ENCODE results near the gene TBRG4. TPM values are rescaled to one million over a fixed set of nuclear protein-coding genes. Genes with fewer than 3 reads are reported as not detected.

The TBRG4 gene
- total RNA-seq, 1 experiment from 2014 or later = 127 TPM

DNA sequence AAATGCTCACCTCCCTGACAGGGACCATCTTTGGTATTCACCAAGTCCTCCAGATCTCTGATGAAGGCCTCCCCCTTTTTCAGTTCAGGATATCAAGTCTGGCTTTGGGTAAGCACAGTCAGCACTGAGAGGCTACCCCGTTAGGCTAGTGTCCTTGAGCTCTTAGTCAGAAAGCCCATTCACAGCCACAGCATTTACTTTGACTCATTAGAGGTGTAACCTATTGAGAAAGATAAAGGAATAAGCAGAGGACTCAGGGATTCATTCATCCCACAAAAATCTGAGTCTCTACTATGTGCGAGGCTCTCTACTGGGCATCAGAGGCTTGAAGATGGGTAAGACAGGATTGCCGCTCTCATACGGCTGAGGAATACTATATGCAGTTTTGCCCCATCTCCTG lies 32.1 kb upstream of the TBRG4 start:
- H3K9me3 Mint-ChIP-seq = no peaks in the 10 kb centered on the region; a peak in 1 of 5 replicates
- WGBS (ENCODE audit: extremely low coverage, insufficient read length, low lambda C conversion rate) = no CpG with 5 or more reads among the region's 4 CpGs
- H3T11ph ChIP-seq (ENCODE audit: low read length) = no peak overlapping the region
- no peak overlapping the region for H2BK12ac ChIP-seq (ENCODE audit: insufficient read length, low read depth, low read length)
- no peak for DNase-seq
- no peak overlapping the region for H3K14ac ChIP-seq (ENCODE audit: insufficient read depth, low read length)
- H2BK120ac ChIP-seq (ENCODE audit: low read depth, low read length, poor library complexity, severe bottlenecking) = no peak overlapping the region
- no peaks in the 10 kb centered on the region for H3K23me2 ChIP-seq (ENCODE audit: insufficient read length, low read depth, low read length, poor library complexity, severe bottlenecking)
- H3K4me1 Mint-ChIP-seq = peaks cover 0 to 5% of the 10 kb centered on the region in 2 experiments; a peak in 2 of 4 replicates
- no peak overlapping the region for H3K4me3 Mint-ChIP-seq
- H3K27ac Mint-ChIP-seq = no peak overlapping the region
- H3K23ac ChIP-seq (ENCODE audit: insufficient read length, low read depth, low read length) = no peak overlapping the region
- no peak overlapping the region for H2BK5ac ChIP-seq (ENCODE audit: insufficient read length, low read length)
- H4K5ac ChIP-seq (ENCODE audit: insufficient read length, low read depth, low read length) = no peak overlapping the region
- no peak overlapping the region for H2AK5ac ChIP-seq (ENCODE audit: insufficient read length, low read length)
- no peak overlapping the region for H2AFZ ChIP-seq (ENCODE audit: low read length)
- H3K9ac ChIP-seq (ENCODE audit: extremely low read depth, insufficient read length, low read length) = no peak overlapping the region
- H3K4me2 ChIP-seq (ENCODE audit: insufficient read depth, insufficient read length, low read length) = no peak overlapping the region
- no peak overlapping the region for H3K27ac ChIP-seq (ENCODE audit: insufficient read length, low read depth, low read length)
- no peaks in the 10 kb centered on the region for H3K9me3 ChIP-seq (ENCODE audit: control insufficient read depth, low read depth, low read length)
- no peak overlapping the region for H3K56ac ChIP-seq (ENCODE audit: insufficient read length, low read depth, low read length)
- no peaks in the 10 kb centered on the region for H3K27me3 ChIP-seq (ENCODE audit: insufficient read depth, low read length)
- H4K8ac ChIP-seq (replicated peaks; ENCODE audit: insufficient read length, low read depth, low read length) = no peak overlapping the region
- H2BK15ac ChIP-seq (ENCODE audit: low read depth, low read length) = no peak overlapping the region
- no peak overlapping the region for H3K4ac ChIP-seq (ENCODE audit: low read depth, low read length)
- H3K4me1 ChIP-seq (ENCODE audit: insufficient read depth, low read length) = peaks cover 2% of the 10 kb centered on the region; the same call in 1 of the 2 replicates
- no peaks in the 10 kb centered on the region for H3K79me2 ChIP-seq (ENCODE audit: insufficient read depth, low read length)
- TF ChIP-seq, protein P1, sequence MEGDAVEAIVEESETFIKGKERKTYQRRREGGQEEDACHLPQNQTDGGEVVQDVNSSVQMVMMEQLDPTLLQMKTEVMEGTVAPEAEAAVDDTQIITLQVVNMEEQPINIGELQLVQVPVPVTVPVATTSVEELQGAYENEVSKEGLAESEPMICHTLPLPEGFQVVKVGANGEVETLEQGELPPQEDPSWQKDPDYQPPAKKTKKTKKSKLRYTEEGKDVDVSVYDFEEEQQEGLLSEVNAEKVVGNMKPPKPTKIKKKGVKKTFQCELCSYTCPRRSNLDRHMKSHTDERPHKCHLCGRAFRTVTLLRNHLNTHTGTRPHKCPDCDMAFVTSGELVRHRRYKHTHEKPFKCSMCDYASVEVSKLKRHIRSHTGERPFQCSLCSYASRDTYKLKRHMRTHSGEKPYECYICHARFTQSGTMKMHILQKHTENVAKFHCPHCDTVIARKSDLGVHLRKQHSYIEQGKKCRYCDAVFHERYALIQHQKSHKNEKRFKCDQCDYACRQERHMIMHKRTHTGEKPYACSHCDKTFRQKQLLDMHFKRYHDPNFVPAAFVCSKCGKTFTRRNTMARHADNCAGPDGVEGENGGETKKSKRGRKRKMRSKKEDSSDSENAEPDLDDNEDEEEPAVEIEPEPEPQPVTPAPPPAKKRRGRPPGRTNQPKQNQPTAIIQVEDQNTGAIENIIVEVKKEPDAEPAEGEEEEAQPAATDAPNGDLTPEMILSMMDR (conservative IDR thresholded peaks at IDR 0.05) = no peak
- H3K36me3 Mint-ChIP-seq (ENCODE audit: insufficient read depth in 1 of 3, low read depth in 3 of 3) = no peaks in the 10 kb centered on the region
- H4K20me1 ChIP-seq (ENCODE audit: control insufficient read depth, insufficient read depth, insufficient read length) = no peaks in the 10 kb centered on the region
- H4K91ac ChIP-seq (ENCODE audit: insufficient read length, low read depth, low read length) = no peak overlapping the region
- H3K27me3 Mint-ChIP-seq (ENCODE audit: low read depth) = peaks cover 3% of the 10 kb centered on the region
- no peak overlapping the region for H2BK20ac ChIP-seq (ENCODE audit: low read depth, low read length, poor library complexity, severe bottlenecking)
- H3K18ac ChIP-seq (ENCODE audit: insufficient read length, low read depth, low read length) = no peak overlapping the region
- no peaks in the 10 kb centered on the region for H3K79me1 ChIP-seq (ENCODE audit: insufficient read depth, low read depth, low read length, poor library complexity, severe bottlenecking)

Data from H9 (cell line).